Smooth muscle cell of the umbilical artery (primary cell): ENCODE results near the gene PWWP3B. TPM values are rescaled to one million over a fixed set of nuclear protein-coding genes. Genes with fewer than 3 reads are reported as not detected.

ENCODE experiments used
- total RNA-seq: library from RNA; depleted of rRNA; stranded (reverse); fragments of >200 nt; gene quantifications from 2 replicates; pipeline ENCODE4 v1.2.3, GENCODE V29; 2014

The PWWP3B gene
- total RNA-seq, result 2.1 and 2.3 TPM in 2 replicates

DNA sequence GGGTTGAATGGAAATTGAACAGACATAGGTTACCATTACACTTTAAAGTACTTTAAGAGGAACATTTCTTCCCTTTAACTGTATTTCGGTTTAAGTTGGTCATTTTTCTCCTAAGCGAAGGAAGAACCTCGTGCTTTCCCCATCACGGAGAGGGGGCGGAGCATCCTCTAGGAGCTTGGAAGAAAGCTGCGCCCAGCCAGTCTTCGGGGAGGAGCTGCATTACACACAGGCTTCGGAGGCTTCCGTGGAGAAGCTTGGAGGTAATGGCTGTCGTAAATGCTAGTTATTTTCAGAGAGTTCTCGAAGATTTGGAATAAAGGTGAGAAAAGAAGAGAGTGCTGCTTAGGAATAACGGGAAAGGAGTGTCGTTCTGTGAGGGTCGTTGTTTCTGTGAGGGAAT, at the start of gene PWWP3B:
Gene PWWP3B, plus strand, starts transcription at position 199 of the 400 bp plus-strand sequence. CDS start 37,128 bp downstream, outside the sequence.

Other genes with a start within 250 kb of the PWWP3B start
- not detected in 2 replicates for gene SERPINA7, start 129.6 kb upstream of the PWWP3B start, total RNA-seq